Suprapubic skin (tissue), 3 donors: ENCODE results near the gene RNF38.

Source experiments
- CTCF ChIP-seq, 2 donors: fragments of 200-600 bp in 1 of 2; fragments of 450-650 bp in 1 of 2; sonication (generic) in 1 of 2; IDR thresholded peaks; one replicate each; pipeline ENCODE4 v1.5.1; 2016 to 2019; ENCODE audit warnings: antibody characterized with exemption in 2 of 2, mild to moderate bottlenecking in 1 of 2, moderate library complexity in 1 of 2
- POLR2AphosphoS5 ChIP-seq, 3 donors: sonication (generic); formaldehyde crosslinking; IDR thresholded peaks; one replicate each; pipeline ENCODE4 v1.6.1; 2017; ENCODE audit warnings: antibody characterized with exemption in 3 of 3

- no peak for TF ChIP-seq CTCF (IDR thresholded peaks at IDR 0.05)
- TF ChIP-seq POLR2AphosphoS5 (IDR thresholded peaks at IDR 0.05), result no peak
Measured at GRCh38 chr9:36448017-36448416, 47.9 kb upstream of the RNF38 start.
